Motor neuron (in vitro differentiated cells): ENCODE data around the gene MAP4K3. TPM values are rescaled to one million over a fixed set of nuclear protein-coding genes. Genes with fewer than 3 reads are reported as not detected.
A peak's percentile ranks its signal among the peaks of the same experiment; 100 is the strongest.

Source experiments
- ATAC-seq, 8 experiments: fragments of 200-7000 bp; cut with Tn5 transposase; replicated peaks in 6 of 8; 2 replicates each; pipeline ENCODE4 v1.8.0; 2021; ENCODE audit warnings: mild to moderate bottlenecking in 8 of 8, moderate library complexity in 8 of 8
- H3K27ac ChIP-seq, 2 donors: fragments of 250-450 bp; sonication (Bioruptor Pico); 2 replicates each; pipeline ENCODE4 v1.9.0; 2021; ENCODE audit warnings: antibody characterized with exemption in 2 of 2, mild to moderate bottlenecking in 2 of 2, moderate library complexity in 1 of 2
- H3K4me1 ChIP-seq, 2 donors: fragments of 250-450 bp; sonication (Bioruptor Pico); replicated peaks in 1 of 2; 2 replicates each; pipeline ENCODE4 v1.6.1; 2021; ENCODE audit warnings: antibody characterized with exemption in 2 of 2, mild to moderate bottlenecking in 2 of 2, moderate library complexity in 1 of 2
- H3K4me3 ChIP-seq, 5 donors: fragments of 250-450 bp; sonication (Bioruptor Pico); 2 replicates each; pipeline ENCODE4 v1.9.0; 2021; ENCODE audit warnings: antibody characterized with exemption in 5 of 5, mild to moderate bottlenecking in 5 of 5, moderate library complexity in 4 of 5
- WGBS, 10 experiments: fragments of 450-650 bp; shearing (Covaris generic); methylation state at CpG; one replicate each; pipeline ENCODE4 v1.0.0; 2022; 5-methylcytosine and 5-hydroxymethylcytosine counted together
- in situ Hi-C, 9 experiments: fragments of 400-800 bp; cut with MboI; loops; one replicate each; pipeline ENCODE4 v1.15.0; 2021; ENCODE audit warnings: low sequenced_read_pairs in 9 of 9, low pct_unique_long_range_greater_than_20kb in 2 of 9; ENCODE audit not compliant: unreplicated experiment in 9 of 9
- total RNA-seq, 8 experiments: library from RNA; unstranded; fragments of 300-600 nt; gene quantifications; 2 replicates each; pipeline versions ENCODE4 v1.2.3 to v1.2.4, GENCODE V29; 2022

The MAP4K3 gene
- total RNA-seq, 8 experiments from 2014 or later = 24.3 to 131 (median 31.4) TPM

GRCh38 chr2:39202639-39203369 lies 234.3 kb downstream of the MAP4K3 start:
- 0 to 90% (median 40%) methylated on average over 1 of the region's 1 CpG; no CpG with 5 or more reads in 1 of the 10 experiments for WGBS, 10 experiments
- H3K27ac ChIP-seq = no peak overlapping the region
- in situ Hi-C loops = loop anchor here in 1 of 9 experiments (25.0 kb wide), 1 partner anchor 141 kb away; no protein-coding TSS in a partner anchor

More at GRCh38 chr2:39202639-39203369, 234.3 kb downstream of the MAP4K3 start:
- peaks cover 0 to 2% of the 10 kb centered on the region in 2 donors for H3K4me1 ChIP-seq
- peak in 4 of 8 experiments; percentile 24 to 46 (median 44) for ATAC-seq
- no peak overlapping the region for H3K4me3 ChIP-seq

Other genes starting within 250 kb of the MAP4K3 start
- gene CDKL4, start 193.3 kb downstream of the MAP4K3 start, total RNA-seq = 1 to 10 TPM in 7 of 8 experiments, under 1 TPM in 1; 0.29 to 3.0 (median 1.9) TPM
- 10 to 100 TPM in 7 of 8 experiments, 1 to 10 TPM in 1; 4.9 to 97.7 (median 22.8) TPM for gene TMEM178A, start 228.6 kb upstream of the MAP4K3 start, total RNA-seq